Measurements from ENCODE around the gene DIPK1B.

- TF ChIP-seq CTCF (conservative IDR thresholded peaks at IDR 0.05) = no peak
- no peak for TF ChIP-seq ZFX (IDR thresholded peaks at IDR 0.05)
These were observed 4.4 kb upstream of the DIPK1B start for GRCh38 chr9:136707849-136708517.
